Panc1 (cell line): ENCODE measurements around the gene FSTL5. TPM values are rescaled to one million over a fixed set of nuclear protein-coding genes. Genes with fewer than 3 reads are reported as not detected.

Experiments used
- ATAC-seq: fragments of 200-7000 bp; cut with Tn5 transposase; 2 replicates; pipeline ENCODE4 v1.9.1; 2020; ENCODE audit warnings: mild to moderate bottlenecking, moderate library complexity
- BruUV-seq: library from RNA; stranded (reverse); fragments of 400-500 nt; replicated peaks from 2 replicates; lab custom pipeline; 2021; lab: Mats Ljungman, UMichigan
- CTCF ChIA-PET: fragments of 300-600 bp; sonication (Branson Sonifier 250); formaldehyde crosslinking; loops from one replicate; lab custom pipeline; 2022; ENCODE audit warnings: antibody characterized with exemption; lab: Charles Lee
- POLR2A ChIA-PET: fragments of 300-600 bp; sonication (Branson Sonifier 250); formaldehyde crosslinking; loops from one replicate; lab custom pipeline; 2022; ENCODE audit warnings: antibody characterized with exemption; lab: Charles Lee
- DNase-seq: peaks from one replicate; pipeline ENCODE4 v3.0.0-alpha.2; 2010; ENCODE audit warnings: low read depth, low spot score
- H3K27ac ChIP-seq: 2 replicates; pipeline ENCODE4 v1.5.1; 2011; ENCODE audit warnings: mild to moderate bottlenecking, low read length, inconsistent platforms
- H3K27me3 ChIP-seq: fragments of 200-500 bp; sonication (Bioruptor generic); 2 replicates; pipeline ENCODE4 v1.6.0; 2014; ENCODE audit warnings: low read length, inconsistent platforms; ENCODE audit not compliant: control insufficient read depth, insufficient read depth
- H3K36me3 ChIP-seq: fragments of 200-500 bp; sonication (Bioruptor generic); 2 replicates; pipeline ENCODE4 v1.5.1; 2014; ENCODE audit warnings: inconsistent platforms, mild to moderate bottlenecking, low read length, moderate library complexity; ENCODE audit not compliant: control insufficient read depth, insufficient read depth
- H3K4me1 ChIP-seq: 2 replicates; pipeline ENCODE4 v1.5.1; 2011; ENCODE audit warnings: inconsistent platforms, mild to moderate bottlenecking, low read length, moderate library complexity; ENCODE audit not compliant: control insufficient read depth, insufficient read depth
- H3K4me3 ChIP-seq, 2 experiments: 2 replicates each; pipeline ENCODE4 v1.5.1; 2011 to 2012; ENCODE audit warnings: low read depth in 2 of 2, low read length in 2 of 2, mild to moderate bottlenecking in 2 of 2, inconsistent platforms in 1 of 2, moderate library complexity in 1 of 2
- H3K9me3 ChIP-seq: fragments of 200-500 bp; sonication (Bioruptor generic); 2 replicates; pipeline ENCODE4 v1.5.1; 2014; ENCODE audit warnings: low read depth, mild to moderate bottlenecking, inconsistent platforms, low read length, moderate library complexity; ENCODE audit not compliant: control insufficient read depth, insufficient read depth
- CTCF ChIP-seq: fragments of 450-650 bp; IDR thresholded peaks from 2 replicates; pipeline ENCODE4 v1.5.1; 2017; ENCODE audit warnings: mild to moderate bottlenecking
- POLR2AphosphoS5 ChIP-seq: IDR thresholded peaks from 2 replicates; pipeline ENCODE4 v1.6.1; 2012; ENCODE audit warnings: mild to moderate bottlenecking, low read depth, low read length, moderate library complexity
- REST ChIP-seq, 2 experiments: IDR thresholded peaks; 2 replicates each; pipeline ENCODE4 v1.6.1; 2011 to 2012; ENCODE audit warnings: low read depth in 2 of 2, control low read depth in 1 of 2, low read length in 1 of 2, mild to moderate bottlenecking in 1 of 2, moderate library complexity in 1 of 2; ENCODE audit not compliant: insufficient read depth in 1 of 2
- SIN3A ChIP-seq: IDR thresholded peaks from 2 replicates; pipeline ENCODE4 v1.6.1; 2012; ENCODE audit warnings: low read depth, mild to moderate bottlenecking, low read length, moderate library complexity, borderline replicate concordance; ENCODE audit not compliant: insufficient read depth
- TCF7L2 ChIP-seq: IDR thresholded peaks from 2 replicates; pipeline ENCODE4 v1.6.1; 2011; ENCODE audit warnings: mild to moderate bottlenecking, low read depth, low read length, inconsistent platforms
- in situ Hi-C: cut with HindIII; loops from 2 replicates; pipeline ENCODE4 v1.10.0; 2016; ENCODE audit warnings: low sequenced_read_pairs, low pct_unique_long_range_greater_than_20kb
- intact Hi-C: fragments of 100-400 bp; cut with micrococcal nuclease; formaldehyde crosslinking; loops from one replicate; pipeline ENCODE4 v1.10.0; 2022; ENCODE audit not compliant: unreplicated experiment
- total RNA-seq: library from RNA; stranded (reverse); gene quantifications from one replicate; pipeline ENCODE4 v1.2.1, GENCODE V29; 2021; ENCODE audit not compliant: unreplicated experiment

The FSTL5 gene
- total RNA-seq, 1 experiment from 2014 or later, result 0.67 TPM

DNA sequence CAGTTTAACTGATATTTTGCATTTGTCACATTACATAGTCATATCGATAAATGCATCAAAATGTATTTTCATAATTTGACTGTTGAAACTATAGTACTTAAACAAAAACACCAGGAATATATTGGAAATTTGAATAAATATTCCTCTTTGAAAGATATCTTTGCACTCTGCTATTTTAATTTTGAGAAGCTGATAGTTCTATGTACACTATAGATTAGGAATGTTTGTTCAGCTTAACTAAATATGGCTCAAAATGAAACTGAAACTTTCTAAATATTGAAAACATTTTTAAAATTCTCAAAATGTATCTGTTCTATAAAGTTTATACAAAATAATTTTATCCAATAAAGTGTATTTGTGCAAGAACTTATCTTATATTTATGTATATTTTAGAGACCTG is 510.1 kb downstream of the FSTL5 start:
- BruUV-seq, result no TSS peak
- TF ChIP-seq POLR2AphosphoS5 (no peak), TCF7L2 (no peak), REST (IDR thresholded peaks at IDR 0.05; ENCODE audit: insufficient read depth in 1 of 2, low read depth in 2 of 2, low read length in 1 of 2) (no peak), CTCF (no peak), SIN3A (no peak)
- H3K27ac ChIP-seq, result no peak overlapping the region
- H3K36me3 ChIP-seq, result no peaks in the 10 kb centered on the region
- intact Hi-C loops (no loop called here), in situ Hi-C loops (no loop called here)
- H3K4me1 ChIP-seq, result no peaks in the 10 kb centered on the region
- no peaks in the 10 kb centered on the region for H3K27me3 ChIP-seq
- H3K4me3 ChIP-seq, result no peak overlapping the region
- no peaks in the 10 kb centered on the region for H3K9me3 ChIP-seq
- POLR2A ChIA-PET, result no interaction called here
- no peak for DNase-seq
- no peak for ATAC-seq
- CTCF ChIA-PET, result no interaction called here

DNA sequence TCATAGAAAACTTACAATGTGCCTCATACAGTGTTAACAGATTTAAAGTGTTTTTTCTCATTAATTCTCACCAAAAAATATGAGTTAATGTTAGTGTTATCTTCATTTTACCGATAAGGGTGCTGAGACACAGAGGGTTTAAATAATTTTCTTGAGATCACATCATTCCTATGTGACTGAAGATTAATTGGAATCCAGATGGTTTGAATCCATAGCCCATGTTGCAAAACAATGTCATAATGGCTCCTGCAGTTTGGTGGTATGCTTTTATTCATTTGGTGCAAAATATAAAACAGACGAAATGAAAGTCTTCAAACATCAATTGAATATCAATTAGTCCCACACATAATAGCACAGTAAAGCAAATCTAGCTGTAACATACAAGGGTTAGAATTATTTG is 512.2 kb downstream of the FSTL5 start:
- TF ChIP-seq POLR2AphosphoS5, result no peak
- TF ChIP-seq REST (IDR thresholded peaks at IDR 0.05; ENCODE audit: insufficient read depth in 1 of 2, low read depth in 2 of 2, low read length in 1 of 2), result no peak
- TF ChIP-seq TCF7L2, result no peak
- no peak for TF ChIP-seq SIN3A
- TF ChIP-seq CTCF, result no peak
- BruUV-seq, result no TSS peak
- intact Hi-C loops, result no loop called here

More for the DNA sequence above, 512.2 kb downstream of the FSTL5 start:
- H3K4me3 ChIP-seq, result no peak overlapping the region
- CTCF ChIA-PET, result no interaction called here
- DNase-seq (no peak), ATAC-seq (no peak)
- no peaks in the 10 kb centered on the region for H3K4me1 ChIP-seq
- H3K9me3 ChIP-seq, result no peaks in the 10 kb centered on the region
- H3K36me3 ChIP-seq, result no peaks in the 10 kb centered on the region
- in situ Hi-C loops, result no loop called here
- H3K27me3 ChIP-seq, result no peaks in the 10 kb centered on the region
- H3K27ac ChIP-seq, result no peak overlapping the region
- POLR2A ChIA-PET, result no interaction called here
